GM12892 (cell line): ENCODE measurements around the gene ANXA5.

Source experiments
- POLR2A ChIP-seq: IDR thresholded peaks from 2 replicates; pipeline ENCODE4 v1.6.1; 2011; ENCODE audit warnings: low read depth, low read length, control low read depth
- POLR2AphosphoS5 ChIP-seq: IDR thresholded peaks from 2 replicates; pipeline ENCODE4 v1.6.1; 2011; ENCODE audit warnings: low read depth, low read length, control low read depth
- TAF1 ChIP-seq: IDR thresholded peaks from 2 replicates; pipeline ENCODE4 v1.6.1; 2011; ENCODE audit warnings: low read depth, mild to moderate bottlenecking, control low read depth, low read length, borderline replicate concordance

DNA sequence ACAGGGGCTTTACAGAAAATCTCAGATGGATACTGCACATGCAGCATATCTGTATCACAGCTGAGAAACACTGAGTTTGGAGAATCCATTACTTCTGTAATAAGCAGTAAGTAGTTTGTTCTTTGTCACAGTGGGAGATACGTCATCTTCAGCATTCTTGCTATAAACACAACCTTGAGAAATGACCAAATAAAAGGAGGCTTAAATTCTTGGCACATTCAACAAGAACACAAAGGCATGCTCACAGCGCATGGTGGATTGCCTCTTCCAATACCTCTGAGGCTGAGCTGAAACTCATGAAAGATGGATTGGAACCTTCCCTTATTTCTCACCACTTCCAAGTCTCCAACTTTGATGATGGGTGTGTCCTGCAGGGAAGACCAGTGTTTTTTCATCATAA is 54.5 kb downstream of the ANXA5 start:
- no peak for TF ChIP-seq POLR2A
- no peak for TF ChIP-seq TAF1
- no peak for TF ChIP-seq POLR2AphosphoS5
